Esophagus (tissue), 2 donors: ENCODE measurements around the gene FGF2. TPM values are rescaled to one million over a fixed set of nuclear protein-coding genes. Genes with fewer than 3 reads are reported as not detected.
"Not testable (repeated sequence)": the region's sequence is repeated elsewhere in the genome, so short reads cannot be mapped to it uniquely, and the experiment has no call there.

ENCODE experiments used
- H3K27ac ChIP-seq, 2 donors: one replicate each; pipeline ENCODE4 v1.5.1; 2013; ENCODE audit warnings: low read depth in 2 of 2, mild to moderate bottlenecking in 2 of 2, inconsistent platforms in 1 of 2, low read length in 1 of 2, moderate library complexity in 1 of 2
- H3K27me3 ChIP-seq, 2 donors: one replicate each; pipeline ENCODE4 v1.6.1; 2013; ENCODE audit warnings: low read length in 2 of 2, control low read depth in 1 of 2, mild to moderate bottlenecking in 1 of 2; ENCODE audit not compliant: insufficient read depth in 2 of 2, control insufficient read depth in 1 of 2
- H3K36me3 ChIP-seq, 2 donors: one replicate each; pipeline ENCODE4 v1.6.1; 2013; ENCODE audit warnings: low read length in 1 of 2; ENCODE audit not compliant: control insufficient read depth in 2 of 2, insufficient read depth in 2 of 2
- H3K4me1 ChIP-seq, 2 donors: one replicate each; pipeline ENCODE4 v1.6.1; 2013; ENCODE audit warnings: low read length in 1 of 2; ENCODE audit not compliant: control insufficient read depth in 2 of 2, insufficient read depth in 2 of 2
- H3K4me3 ChIP-seq, 2 donors: one replicate each; pipeline ENCODE4 v1.5.1; 2013; ENCODE audit warnings: low read length in 2 of 2, mild to moderate bottlenecking in 2 of 2, low read depth in 1 of 2, moderate library complexity in 1 of 2
- H3K9me3 ChIP-seq, 2 donors: one replicate each; pipeline ENCODE4 v1.6.1; 2013; ENCODE audit warnings: mild to moderate bottlenecking in 2 of 2, low read depth in 1 of 2, low read length in 1 of 2, moderate library complexity in 1 of 2; ENCODE audit not compliant: control insufficient read depth in 2 of 2, insufficient read depth in 1 of 2
- WGBS, 2 donors: extraction: QIAGEN DNeasy Blood & Tissue Kit; methylation state at CpG; one replicate each; pipeline ENCODE4 v1.1.7; 2013; 5-methylcytosine and 5-hydroxymethylcytosine counted together
- polyA plus RNA-seq, 2 donors: library from polyadenylated mRNA; stranded (reverse); fragments of 200-250 nt; gene quantifications; one replicate each; pipeline ENCODE4 v1.2.3, GENCODE V29; 2013
- donor health status: healthy with polysubstance abuse.
- donor health status: Bipolar disorder and iron deficiency.

The FGF2 gene
- polyA plus RNA-seq, 2 donors = 0.61 to 0.99 TPM

GRCh38 chr4:122838034-122838433 is 11.4 kb downstream of the FGF2 start:
- H3K27me3 ChIP-seq = no peaks in the 10 kb centered on the region
- 73 to 75% methylated on average over 1 of the region's 1 CpG for WGBS, 2 donors

GRCh38 chr4:122842392-122842791 is 15.8 kb downstream of the FGF2 start:
- Histone ChIP-seq H3K36me3 (no peaks in the 10 kb centered on the region), H3K27ac (no peak overlapping the region)
- 78 to 81% methylated on average over 1 of the region's 1 CpG for WGBS, 2 donors

More at GRCh38 chr4:122838034-122838433, 11.4 kb downstream of the FGF2 start:
- H3K9me3 ChIP-seq = no peaks in the 10 kb centered on the region
- H3K4me3 ChIP-seq = no peak overlapping the region
- H3K36me3 ChIP-seq = no peaks in the 10 kb centered on the region
- H3K4me1 ChIP-seq = no peaks in the 10 kb centered on the region
- H3K27ac ChIP-seq = no peak overlapping the region

DNA sequence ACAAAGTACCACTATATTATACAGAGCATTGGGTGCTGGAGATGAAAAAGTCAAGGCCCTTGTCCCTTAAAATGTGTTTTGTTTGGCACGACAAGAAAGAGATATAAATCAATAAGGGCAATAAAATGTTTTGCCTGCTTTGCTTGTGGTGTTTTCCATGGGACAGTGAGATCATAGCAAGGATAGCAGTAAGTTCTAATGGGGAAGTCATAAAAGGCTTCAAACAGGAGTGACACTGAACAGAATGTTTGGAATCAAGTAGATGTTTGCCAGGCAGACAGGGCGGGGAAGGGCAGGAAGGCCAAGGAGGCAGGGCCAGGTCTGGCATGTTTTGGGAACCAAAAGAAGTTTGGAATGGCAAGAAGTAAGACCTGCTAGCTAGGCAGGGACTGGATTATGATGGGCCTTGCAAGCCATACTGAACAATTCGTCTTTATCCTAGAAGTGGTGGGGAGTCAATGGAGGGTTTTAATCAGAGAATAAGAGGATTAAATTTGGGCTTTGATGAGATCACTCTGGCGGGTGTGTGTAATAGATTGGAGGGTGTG is 16.4 kb downstream of the FGF2 start:
- Histone ChIP-seq H3K4me1 (no peaks in the 10 kb centered on the region), H3K36me3 (no peaks in the 10 kb centered on the region), H3K27me3 (no peaks in the 10 kb centered on the region), H3K9me3 (no peaks in the 10 kb centered on the region), H3K27ac (no peak overlapping the region), H3K4me3 (no peak overlapping the region)
- 51 to 57% methylated on average over 4 of the region's 4 CpGs for WGBS, 2 donors

More at GRCh38 chr4:122842392-122842791, 15.8 kb downstream of the FGF2 start:
- Histone ChIP-seq H3K4me3 (no peak overlapping the region), H3K27me3 (no peaks in the 10 kb centered on the region), H3K4me1 (no peaks in the 10 kb centered on the region), H3K9me3 (no peaks in the 10 kb centered on the region)

- H3K27ac ChIP-seq, H3K27me3 ChIP-seq, H3K9me3 ChIP-seq, H3K36me3 ChIP-seq, H3K4me1 ChIP-seq, H3K4me3 ChIP-seq: not testable (repeated sequence)
- WGBS, 2 donors = 95 to 99% methylated on average over 1 of the region's 1 CpG
Observed at GRCh38 chr4:122844391-122844790, 17.8 kb downstream of the FGF2 start.

DNA sequence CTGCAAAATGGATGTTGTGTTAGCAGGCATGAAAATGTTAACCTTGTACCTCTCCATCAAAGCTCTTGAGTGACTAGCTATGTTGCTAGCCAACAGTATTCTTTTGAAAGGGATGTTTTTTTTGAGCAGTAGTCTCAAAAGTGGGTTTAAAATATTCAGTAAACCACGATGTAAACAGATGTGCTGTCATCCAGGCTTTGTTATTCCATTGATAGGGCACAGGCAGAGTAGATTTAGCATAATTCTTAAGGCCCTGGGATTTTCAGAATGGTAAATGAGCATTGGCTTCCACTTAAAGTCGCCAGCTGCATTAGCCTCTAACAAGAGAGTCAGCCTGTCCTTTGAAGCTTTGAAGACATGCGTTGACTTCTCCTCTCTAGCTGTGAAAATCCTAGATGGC is 18.4 kb downstream of the FGF2 start:
- Histone ChIP-seq H3K27me3 (no peaks in the 10 kb centered on the region), H3K9me3 (no peaks in the 10 kb centered on the region), H3K4me3 (no peak overlapping the region), H3K4me1 (no peaks in the 10 kb centered on the region), H3K36me3 (no peaks in the 10 kb centered on the region), H3K27ac (no peak overlapping the region)
- WGBS, 2 donors = 79 to 83% methylated on average over 3 of the region's 3 CpGs

GRCh38 chr4:122845760-122846159 is 19.1 kb downstream of the FGF2 start:
- 78 to 81% methylated on average over 3 of the region's 3 CpGs for WGBS, 2 donors
- Histone ChIP-seq H3K4me3 (no peak overlapping the region), H3K9me3 (no peaks in the 10 kb centered on the region), H3K36me3 (no peaks in the 10 kb centered on the region), H3K27ac (no peak overlapping the region), H3K27me3 (no peaks in the 10 kb centered on the region), H3K4me1 (no peaks in the 10 kb centered on the region)

- WGBS, 2 donors = 91 to 94% methylated on average over 1 of the region's 1 CpG
- no peaks in the 10 kb centered on the region for H3K27me3 ChIP-seq
- no peaks in the 10 kb centered on the region for H3K9me3 ChIP-seq
- no peaks in the 10 kb centered on the region for H3K36me3 ChIP-seq
- H3K27ac ChIP-seq = no peak overlapping the region
- H3K4me3 ChIP-seq = no peak overlapping the region
- H3K4me1 ChIP-seq = no peaks in the 10 kb centered on the region
Observed at GRCh38 chr4:122847931-122848330, 21.3 kb downstream of the FGF2 start.

DNA sequence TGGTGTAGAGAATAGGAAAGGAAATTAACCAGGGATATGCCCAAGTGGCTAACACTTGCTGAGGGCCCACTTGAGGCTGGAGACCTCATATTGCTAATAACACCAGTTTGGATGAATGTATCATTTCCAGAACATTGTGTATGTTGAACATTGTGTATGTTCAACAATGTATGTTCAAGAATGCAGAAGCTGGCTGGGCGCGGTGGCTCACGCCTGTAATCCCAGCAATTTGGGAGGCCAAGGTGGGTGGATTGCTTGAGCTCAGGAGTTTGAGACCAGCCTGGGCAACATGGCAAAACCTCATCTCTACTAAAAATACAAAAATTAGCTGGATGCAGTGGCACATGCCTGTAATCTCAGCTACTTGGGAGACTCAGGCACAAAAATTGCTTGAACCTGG is 23.2 kb downstream of the FGF2 start:
- WGBS, 2 donors = 96% methylated on average over 3 of the region's 3 CpGs
- H3K4me1 ChIP-seq, H3K27me3 ChIP-seq, H3K4me3 ChIP-seq, H3K9me3 ChIP-seq, H3K27ac ChIP-seq, H3K36me3 ChIP-seq: not testable (repeated sequence)

- Histone ChIP-seq H3K27me3 (no peaks in the 10 kb centered on the region), H3K4me3 (no peak overlapping the region), H3K9me3 (no peaks in the 10 kb centered on the region), H3K27ac (no peak overlapping the region), H3K36me3 (no peaks in the 10 kb centered on the region), H3K4me1 (peaks cover 0 to 2% of the 10 kb centered on the region in 2 donors)
Observed at GRCh38 chr4:122851568-122851967, 24.9 kb downstream of the FGF2 start.

- Histone ChIP-seq H3K4me1 (peaks cover 0 to 2% of the 10 kb centered on the region in 2 donors), H3K36me3 (no peaks in the 10 kb centered on the region), H3K27ac (peak overlapping the region; percentile 14 to 63), H3K9me3 (no peaks in the 10 kb centered on the region), H3K27me3 (no peaks in the 10 kb centered on the region), H3K4me3 (peak overlapping the region in 1 of 2 donors; percentile 11)
- 34 to 38% methylated on average over 10 of the region's 10 CpGs for WGBS, 2 donors
Observed at GRCh38 chr4:122854447-122855352, 28.1 kb downstream of the FGF2 start.
